Sigmoid colon (tissue), 7 donors: ENCODE measurements around the gene FANCE. TPM values are rescaled to one million over a fixed set of nuclear protein-coding genes. Genes with fewer than 3 reads are reported as not detected.
A peak's percentile ranks its signal among the peaks of the same experiment; 100 is the strongest.
"Not testable (repeated sequence)": the region's sequence is repeated elsewhere in the genome, so short reads cannot be mapped to it uniquely, and the experiment has no call there.

ENCODE experiments used
- DNase-seq: peaks from one replicate; pipeline ENCODE4 v3.0.0-alpha.2; 2019
- H3K27ac ChIP-seq, 4 donors: fragments of 200-600 bp; sonication (generic); one replicate each; pipeline ENCODE4 v1.5.1; 2016 to 2019; ENCODE audit warnings: mild to moderate bottlenecking in 1 of 4
- H3K27me3 ChIP-seq, 3 donors: fragments of 200-600 bp; sonication (generic); one replicate each; pipeline ENCODE4 v1.5.1; 2019; ENCODE audit warnings: mild to moderate bottlenecking in 1 of 3
- H3K36me3 ChIP-seq, 4 donors: fragments of 200-600 bp; sonication (generic); one replicate each; pipeline ENCODE4 v1.5.1; 2016 to 2019
- H3K4me1 ChIP-seq, 4 donors: fragments of 200-600 bp; sonication (generic); one replicate each; pipeline ENCODE4 v1.5.1; 2017 to 2019
- H3K4me3 ChIP-seq, 4 donors: fragments of 200-600 bp; sonication (generic); one replicate each; pipeline ENCODE4 v1.5.1; 2017 to 2019; ENCODE audit warnings: mild to moderate bottlenecking in 2 of 4, moderate library complexity in 1 of 4
- H3K9me3 ChIP-seq, 4 donors: fragments of 200-600 bp in 3 of 4; sonication (generic) in 3 of 4; one replicate each; pipeline versions ENCODE4 v1.5.1 to v1.6.1; 2013 to 2019
- CTCF ChIP-seq, 4 experiments: fragments of 450-650 bp in 3 of 4; fragments of 200-600 bp in 1 of 4; IDR thresholded peaks; one replicate each; pipeline ENCODE4 v1.5.1; 2016 to 2019; ENCODE audit warnings: antibody characterized with exemption in 4 of 4, mild to moderate bottlenecking in 3 of 4, moderate library complexity in 2 of 4
- EP300 ChIP-seq, 4 donors: sonication (generic); formaldehyde crosslinking; IDR thresholded peaks; one replicate each; pipeline ENCODE4 v1.6.1; 2017; ENCODE audit warnings: antibody characterized with exemption in 4 of 4
- POLR2A ChIP-seq, 2 donors: fragments of 450-650 bp; IDR thresholded peaks; one replicate each; pipeline ENCODE4 v1.6.1; 2016; ENCODE audit warnings: antibody characterized with exemption in 2 of 2, mild to moderate bottlenecking in 2 of 2, moderate library complexity in 2 of 2
- POLR2AphosphoS5 ChIP-seq, 4 donors: sonication (generic); formaldehyde crosslinking; IDR thresholded peaks; one replicate each; pipeline ENCODE4 v1.6.1; 2017; ENCODE audit warnings: antibody characterized with exemption in 4 of 4
- WGBS, 2 donors: extraction: QIAGEN DNeasy Blood & Tissue Kit; methylation state at CpG; one replicate each; pipeline ENCODE4 v1.1.7; 2013; 5-methylcytosine and 5-hydroxymethylcytosine counted together
- intact Hi-C: fragments of 100-400 bp; cut with DNase I; formaldehyde crosslinking; loops from one replicate; pipeline ENCODE4 v1.15.1; 2023
- polyA plus RNA-seq, 3 donors: library from polyadenylated mRNA; stranded (reverse); fragments of 200-250 nt; gene quantifications; one replicate each; pipeline ENCODE4 v1.2.3, GENCODE V29; 2013
- total RNA-seq, 4 donors: library from RNA; depleted of rRNA; stranded (reverse); fragments of >200 nt; gene quantifications; one replicate each; pipeline ENCODE4 v1.1.0, GENCODE V29; 2016
- donor health status: healthy with polysubstance abuse.
- donor health status: Bipolar disorder and iron deficiency.
- donor health status: healthy.

FANCE gene
- total and polyA plus RNA-seq, 7 donors = 2.4 to 5.2 (median 3.6) TPM

GRCh38 chr6:35428421-35429149 is 23.6 kb upstream of the FANCE start:
- H3K9me3 ChIP-seq = peaks cover 0 to 7% (median 5%) of the 10 kb centered on the region in 4 donors
- DNase-seq = no peak
- H3K4me3 ChIP-seq = no peak overlapping the region
- intact Hi-C loops = no loop called here
- no peak overlapping the region for H3K27ac ChIP-seq
- H3K27me3 ChIP-seq = no peaks in the 10 kb centered on the region
- no peak for TF ChIP-seq POLR2AphosphoS5 (IDR thresholded peaks at IDR 0.05)
- TF ChIP-seq EP300 (IDR thresholded peaks at IDR 0.05) = no peak
- TF ChIP-seq POLR2A (IDR thresholded peaks at IDR 0.05) = no peak
- TF ChIP-seq CTCF (IDR thresholded peaks at IDR 0.05) = no peak
- H3K36me3 ChIP-seq = peaks cover 12 to 42% (median 24%) of the 10 kb centered on the region in 4 donors
- H3K4me1 ChIP-seq = peaks cover 0 to 10% (median 3%) of the 10 kb centered on the region in 4 donors
- 87 to 95% methylated on average over 10 of the region's 10 CpGs for WGBS, 2 donors

DNA sequence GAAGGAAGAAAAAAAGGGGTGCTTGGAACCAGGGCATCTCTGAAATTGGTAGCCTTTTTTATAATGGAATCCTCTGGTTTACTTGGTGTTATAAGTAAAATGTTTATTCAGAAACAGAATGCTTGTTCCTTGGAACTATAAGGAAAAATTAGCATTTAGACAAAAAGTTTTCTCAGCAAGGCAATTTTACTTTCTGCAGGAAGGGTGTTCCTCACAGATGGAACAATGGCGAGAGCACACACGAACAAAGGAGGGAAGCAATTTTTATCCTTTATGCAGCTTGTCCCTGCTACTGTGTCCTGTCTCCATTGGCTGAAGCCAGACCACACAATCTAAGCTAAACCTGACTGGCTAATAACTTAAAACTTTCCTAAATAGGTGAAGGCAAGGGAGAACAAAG is 22.7 kb upstream of the FANCE start:
- Histone ChIP-seq H3K36me3 (peaks cover 8 to 33% (median 15%) of the 10 kb centered on the region in 4 donors), H3K4me1 (peaks cover 0 to 10% (median 3%) of the 10 kb centered on the region in 4 donors), H3K4me3 (no peak overlapping the region), H3K27me3 (no peaks in the 10 kb centered on the region), H3K27ac (no peak overlapping the region), H3K9me3 (peaks cover 0 to 7% (median 5%) of the 10 kb centered on the region in 4 donors)
- TF ChIP-seq POLR2AphosphoS5 (IDR thresholded peaks at IDR 0.05) (no peak), CTCF (IDR thresholded peaks at IDR 0.05) (no peak)
- WGBS, 2 donors = 97 to 98% methylated on average over 2 of the region's 2 CpGs
- DNase-seq = no peak
- intact Hi-C loops = no loop called here

DNA sequence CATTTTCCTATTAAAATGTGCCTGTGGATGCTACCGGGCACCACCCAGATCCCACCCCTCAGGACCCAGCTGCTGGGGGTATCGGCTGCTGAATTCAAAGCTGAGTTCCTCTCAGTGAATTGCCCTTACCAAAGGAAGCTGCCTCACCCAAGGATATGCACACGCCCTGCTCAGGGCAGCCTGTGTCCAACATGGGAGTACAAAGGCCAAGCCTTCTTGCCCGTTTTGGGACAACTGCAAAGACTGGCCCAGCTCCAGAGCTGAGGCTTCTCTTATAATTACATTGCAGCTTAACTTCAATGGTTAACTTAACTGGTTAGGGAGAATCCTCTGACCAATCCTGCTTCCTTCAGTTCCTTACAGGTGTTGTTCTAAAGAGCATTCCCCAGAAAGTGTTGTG is 19.8 kb upstream of the FANCE start:
- no peak for DNase-seq
- Histone ChIP-seq H3K36me3 (peaks cover 0 to 5% (median 0%) of the 10 kb centered on the region in 4 donors), H3K27me3 (no peaks in the 10 kb centered on the region), H3K4me3 (no peak overlapping the region), H3K4me1 (peaks cover 0 to 10% (median 8%) of the 10 kb centered on the region in 4 donors), H3K27ac (no peak overlapping the region), H3K9me3 (peaks cover 0 to 7% (median 5%) of the 10 kb centered on the region in 4 donors)
- intact Hi-C loops = no loop called here
- 12 to 63% methylated on average over 4 of the region's 4 CpGs for WGBS, 2 donors
- TF ChIP-seq EP300 (IDR thresholded peaks at IDR 0.05) (no peak), CTCF (IDR thresholded peaks at IDR 0.05) (no peak)

- DNase-seq, H3K4me3 ChIP-seq, H3K27ac ChIP-seq, H3K9me3 ChIP-seq, H3K27me3 ChIP-seq, H3K36me3 ChIP-seq, intact Hi-C loops, H3K4me1 ChIP-seq: not testable (repeated sequence)
- 55 to 75% methylated on average over 3 of the region's 3 CpGs for WGBS, 2 donors
These were observed 19.4 kb upstream of the FANCE start for GRCh38 chr6:35432702-35433101.

- H3K4me3 ChIP-seq = no peak overlapping the region
- no peak for DNase-seq
- H3K27ac ChIP-seq = peak overlapping the region in 1 of 4 donors; percentile 7
- WGBS, 2 donors = 39 to 75% methylated on average over 16 of the region's 16 CpGs
- H3K4me1 ChIP-seq = peaks cover 0 to 10% (median 8%) of the 10 kb centered on the region in 4 donors
- intact Hi-C loops = no loop called here
- H3K36me3 ChIP-seq = no peaks in the 10 kb centered on the region
- TF ChIP-seq CTCF (IDR thresholded peaks at IDR 0.05) (no peak), EP300 (IDR thresholded peaks at IDR 0.05) (no peak), POLR2AphosphoS5 (IDR thresholded peaks at IDR 0.05) (no peak), POLR2A (IDR thresholded peaks at IDR 0.05) (no peak)
- H3K27me3 ChIP-seq = no peaks in the 10 kb centered on the region
- H3K9me3 ChIP-seq = peaks cover 0 to 2% (median 0%) of the 10 kb centered on the region in 4 donors
These were observed 16.9 kb upstream of the FANCE start for GRCh38 chr6:35435074-35435837.
